HG03045 (cell line): ENCODE measurements around the gene LIM2.
A peak's percentile ranks its signal among the peaks of the same experiment; 100 is the strongest.
"Not testable (repeated sequence)": the region's sequence is repeated elsewhere in the genome, so short reads cannot be mapped to it uniquely, and the experiment has no call there.

Experiments used
- ATAC-seq: cut with Tn5 transposase; IDR thresholded peaks from one replicate; pipeline ENCODE4 v1.9.1; 2021; ENCODE audit warnings: mild to moderate bottlenecking, moderate library complexity; ENCODE audit not compliant: unreplicated experiment

The LIM2 gene

DNA sequence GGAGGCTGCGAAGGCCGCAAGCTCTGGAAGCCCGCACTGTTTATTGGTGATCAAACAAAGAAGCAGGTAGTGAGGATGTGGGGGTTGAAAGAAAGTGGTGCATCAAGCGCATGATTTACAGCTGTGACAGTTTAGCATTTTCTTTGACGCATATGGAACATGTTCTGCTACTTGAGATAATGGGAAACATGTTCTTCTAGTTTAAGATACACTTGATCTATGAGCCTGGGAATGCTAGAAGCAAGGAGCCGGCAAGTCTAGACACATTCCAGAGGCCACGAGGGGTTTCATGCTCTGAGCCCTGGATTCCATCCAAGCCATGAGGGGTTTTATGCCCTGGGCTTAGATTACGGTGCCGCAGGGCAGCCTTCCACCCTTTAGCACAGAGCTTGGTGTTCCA, 9.7 kb upstream of the LIM2 start:
- not testable (repeated sequence) for ATAC-seq

DNA sequence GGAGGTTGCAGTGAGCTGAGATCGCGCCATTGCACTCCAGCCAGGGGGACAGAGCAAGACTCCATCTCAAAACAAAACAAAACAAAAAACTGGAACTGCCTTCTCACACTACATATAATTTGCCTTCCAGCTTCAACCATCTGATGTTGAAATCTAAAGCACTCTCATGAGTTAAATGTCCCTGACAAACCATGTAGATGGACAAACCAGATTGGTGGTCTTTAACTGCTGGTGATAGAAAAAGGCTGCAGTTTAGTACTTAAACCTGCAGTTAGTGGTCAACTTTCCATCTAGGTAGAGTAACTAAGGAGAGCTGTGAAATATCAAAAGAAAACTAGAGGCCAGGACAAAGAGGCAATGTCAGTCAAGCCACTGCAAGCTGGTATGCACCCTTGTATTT, 8.4 kb upstream of the LIM2 start:
- ATAC-seq: no peak

DNA sequence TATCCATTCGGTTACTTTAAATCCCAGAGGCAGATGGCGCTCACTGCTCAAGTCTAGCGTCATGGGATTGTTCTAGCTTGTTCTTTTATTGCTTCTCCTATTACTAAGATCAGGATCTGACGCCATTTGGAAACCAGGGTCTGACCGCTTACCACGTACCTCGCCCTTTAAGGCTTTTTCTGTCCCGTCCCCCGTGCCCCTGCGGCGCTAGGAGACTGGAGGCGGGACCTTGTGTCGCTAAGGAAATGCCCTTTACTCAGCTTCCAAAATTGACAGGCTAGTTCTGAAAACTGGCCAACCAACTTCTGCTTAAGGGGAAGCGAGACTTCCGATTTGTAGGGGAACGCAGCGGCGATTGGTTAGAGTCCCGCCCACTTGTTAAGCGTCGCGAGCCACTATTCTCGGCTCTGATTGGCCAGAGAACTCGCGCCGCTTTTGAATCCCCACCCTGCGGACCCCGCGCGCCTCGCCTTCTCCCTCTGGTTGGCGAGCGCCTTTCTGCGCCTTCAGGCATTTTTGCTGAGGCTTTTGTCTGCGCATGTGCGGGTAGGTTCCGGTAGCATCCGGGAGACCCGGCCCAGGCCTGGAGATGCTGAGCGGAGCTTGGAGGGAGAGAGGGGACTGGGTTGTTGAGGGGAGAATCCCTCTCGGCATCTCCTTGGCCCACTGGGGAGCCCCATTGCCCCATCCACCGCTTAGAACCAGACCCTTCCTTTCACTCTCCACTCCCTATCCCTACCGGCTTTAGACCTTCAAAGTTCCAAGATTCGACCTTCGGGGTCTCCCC, 6.5 kb upstream of the LIM2 start:
- peak; percentile 84 for ATAC-seq

DNA sequence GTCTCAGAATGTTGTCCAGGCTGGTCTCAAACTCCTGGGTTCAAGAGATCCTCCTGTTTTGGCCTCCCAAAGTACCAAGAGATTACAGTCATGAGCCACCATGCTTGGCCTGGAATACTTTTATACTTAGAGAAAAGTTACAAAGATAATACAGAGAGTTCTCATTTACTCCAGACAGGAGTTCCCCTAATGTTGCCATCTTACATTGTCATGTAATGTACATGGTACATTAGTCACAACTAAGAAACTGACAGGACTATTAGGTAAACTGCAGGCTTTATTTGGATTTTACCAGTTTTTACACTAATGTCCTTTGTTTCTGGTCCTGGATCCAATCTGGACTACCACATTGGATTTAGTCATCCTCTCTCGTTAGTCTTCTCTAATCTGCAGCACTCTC, 4.9 kb upstream of the LIM2 start:
- ATAC-seq: no peak

DNA sequence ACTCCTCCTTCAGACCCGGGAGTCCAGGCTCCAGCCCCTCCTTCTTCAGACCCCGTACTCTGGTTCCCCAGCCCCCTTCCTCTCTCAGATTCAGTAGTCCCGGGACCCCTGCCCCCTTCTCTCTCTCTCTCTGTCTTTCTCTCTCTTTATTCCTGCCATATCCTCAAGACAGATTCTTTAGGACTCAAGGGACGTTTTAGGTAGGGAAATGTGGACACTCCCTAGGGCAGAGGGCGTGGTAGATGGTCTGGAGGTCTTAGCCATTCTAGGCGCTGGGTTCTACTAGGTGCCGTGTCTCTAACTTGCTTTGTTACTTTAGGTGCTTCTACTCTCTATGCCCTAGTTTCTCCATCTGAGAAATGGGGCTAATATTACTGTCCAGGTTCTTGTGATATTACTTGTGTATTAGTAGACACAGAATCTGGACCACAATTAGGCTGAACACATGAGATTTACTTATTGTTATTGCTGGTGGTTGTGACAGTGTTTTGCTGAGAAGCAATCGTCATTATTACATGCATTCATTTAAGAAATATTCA, 3.4 kb upstream of the LIM2 start:
- ATAC-seq: no peak

DNA sequence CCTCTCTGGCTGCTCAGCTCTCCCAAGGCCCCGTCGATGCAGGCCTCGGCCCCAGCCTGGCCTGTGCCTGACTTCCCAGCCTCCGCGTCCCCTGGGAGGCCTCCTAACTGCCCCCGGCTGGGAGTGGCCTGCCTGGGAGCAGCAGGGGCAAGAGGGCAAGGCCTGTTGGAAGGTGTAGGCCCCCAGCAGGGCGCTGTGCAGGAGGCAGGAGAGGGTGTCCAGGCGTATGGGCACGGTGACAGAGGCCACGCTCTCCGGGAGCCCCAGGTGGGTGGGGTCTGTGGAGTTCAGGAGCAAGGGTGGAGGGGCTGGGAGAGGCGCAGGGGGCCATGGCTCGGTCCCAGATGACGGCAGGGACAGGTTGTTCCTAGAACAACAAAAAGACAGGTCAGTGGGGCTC, 1.4 kb upstream of the LIM2 start:
- ATAC-seq: no peak

DNA sequence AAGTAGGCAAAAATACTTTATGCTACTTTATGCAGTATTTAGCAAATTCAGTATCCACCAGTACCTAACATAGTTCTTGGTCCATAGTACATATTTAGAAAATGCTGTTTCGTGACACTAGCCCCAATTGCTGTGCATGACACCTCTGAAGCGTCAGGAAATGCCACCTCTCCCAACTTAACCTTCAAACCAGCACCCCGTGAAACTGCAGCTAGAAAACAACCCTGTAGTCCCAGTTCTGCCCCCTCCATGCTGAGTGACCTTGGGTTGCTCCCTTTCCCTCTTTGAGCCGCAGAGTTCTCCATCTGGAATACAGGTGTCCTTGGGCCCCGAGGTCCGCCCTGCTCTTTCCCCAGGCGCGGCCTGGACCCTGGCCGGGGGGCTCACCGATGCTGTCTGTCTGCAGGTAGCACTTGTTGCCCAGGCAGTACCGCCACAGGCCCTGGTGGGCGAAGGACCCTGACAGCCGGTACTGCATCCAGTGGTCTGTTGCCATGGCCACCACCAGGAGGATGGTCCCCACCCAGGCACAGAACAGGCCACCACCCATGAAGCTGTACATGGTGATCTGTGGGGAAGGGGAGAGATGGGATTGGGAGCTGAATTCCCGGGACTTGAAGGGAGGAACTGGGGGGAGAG, 773 bp downstream of the LIM2 start:
- ATAC-seq: no peak

DNA sequence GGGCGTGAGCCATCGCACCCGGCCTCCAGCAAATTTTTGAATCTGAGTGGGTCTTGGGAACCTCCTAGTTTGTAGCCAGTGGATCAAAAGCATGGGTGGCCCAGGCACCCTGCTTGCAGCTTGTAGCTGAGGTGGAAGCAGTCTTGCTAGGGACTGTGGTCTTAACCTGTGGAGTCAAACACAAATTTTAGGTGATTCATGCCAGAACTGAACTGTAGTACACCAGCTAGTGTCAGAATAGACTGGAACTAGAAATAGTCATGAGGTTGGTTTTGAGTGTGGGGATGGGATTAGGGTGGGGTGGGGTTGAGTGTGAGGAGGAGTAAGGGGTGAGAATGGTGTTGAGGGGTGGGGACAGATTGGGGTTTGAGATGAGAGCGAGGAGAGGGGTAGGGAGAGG, 5.8 kb downstream of the LIM2 start:
- ATAC-seq: no peak

DNA sequence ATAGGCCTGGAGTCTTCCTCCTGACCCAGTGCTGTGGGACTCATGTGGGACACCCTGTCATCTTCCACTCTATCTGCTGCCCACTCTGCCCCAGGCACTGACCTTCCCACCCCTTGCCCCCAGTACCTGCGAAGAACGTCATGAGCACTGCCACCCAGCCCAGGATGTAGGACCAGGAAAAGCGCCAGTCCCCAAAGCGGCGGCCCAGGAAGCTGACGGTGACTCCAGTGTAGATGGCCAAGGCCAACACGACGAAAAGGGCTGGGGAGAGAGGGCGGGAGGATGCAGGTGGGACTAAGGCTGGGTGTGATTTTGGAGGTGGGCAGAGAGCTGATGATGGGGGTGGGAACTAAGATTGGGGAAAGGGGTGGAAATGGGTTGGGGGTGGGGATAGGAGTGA, 7.4 kb downstream of the LIM2 start:
- ATAC-seq: no peak

DNA sequence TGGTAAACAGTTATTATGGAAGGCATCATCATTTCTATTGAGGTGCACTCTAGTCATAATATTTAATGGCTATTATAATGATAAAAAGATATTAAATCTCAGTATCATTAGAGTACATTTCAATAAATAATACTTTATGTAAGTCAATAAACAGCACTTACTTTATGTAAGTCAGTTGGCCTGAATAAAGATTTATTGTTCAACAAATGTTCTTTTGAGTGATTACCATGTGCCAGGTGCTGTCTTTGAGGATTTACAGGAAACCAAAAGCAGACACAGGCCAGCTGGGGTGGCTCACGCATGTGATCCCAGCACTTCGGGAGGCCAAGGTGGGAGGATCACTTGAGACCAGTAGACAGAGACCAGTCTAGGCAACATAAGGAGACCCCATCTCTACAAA, 10.4 kb downstream of the LIM2 start:
- no peak for ATAC-seq

DNA sequence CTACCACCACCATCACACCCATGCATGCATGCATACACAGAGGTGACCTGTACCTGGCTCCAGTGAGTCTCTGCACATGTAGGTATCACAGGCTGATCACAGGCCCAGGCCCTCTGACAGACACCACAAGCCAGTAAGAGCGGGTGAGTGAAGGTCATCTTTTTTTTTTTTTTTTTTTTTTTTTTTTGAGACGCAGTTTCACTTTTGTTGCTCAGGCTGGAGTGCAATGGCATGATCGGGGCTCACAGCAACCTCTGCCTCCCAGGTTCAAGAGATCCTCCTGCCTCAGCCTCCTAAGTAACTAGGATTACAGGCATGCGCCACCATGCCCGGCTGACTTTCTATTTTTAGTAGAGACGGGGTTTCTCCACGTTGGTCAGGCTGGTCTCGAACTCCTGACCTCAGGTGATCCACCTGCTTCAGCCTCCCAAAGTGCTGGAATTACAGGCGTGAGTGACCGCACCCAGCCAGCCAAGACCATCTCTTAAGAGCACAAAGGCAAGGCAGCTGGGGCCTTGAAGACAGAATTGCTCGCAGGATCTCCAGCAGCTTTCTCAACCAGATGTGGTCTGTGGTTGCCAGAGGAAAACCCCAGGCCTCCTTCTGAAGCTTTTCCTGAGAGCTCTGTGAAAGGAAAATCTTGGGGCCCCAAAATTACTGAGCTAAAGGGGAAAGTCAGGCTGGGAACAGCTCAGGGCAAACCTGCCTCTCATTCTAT, 12.1 kb downstream of the LIM2 start:
- no peak for ATAC-seq

DNA sequence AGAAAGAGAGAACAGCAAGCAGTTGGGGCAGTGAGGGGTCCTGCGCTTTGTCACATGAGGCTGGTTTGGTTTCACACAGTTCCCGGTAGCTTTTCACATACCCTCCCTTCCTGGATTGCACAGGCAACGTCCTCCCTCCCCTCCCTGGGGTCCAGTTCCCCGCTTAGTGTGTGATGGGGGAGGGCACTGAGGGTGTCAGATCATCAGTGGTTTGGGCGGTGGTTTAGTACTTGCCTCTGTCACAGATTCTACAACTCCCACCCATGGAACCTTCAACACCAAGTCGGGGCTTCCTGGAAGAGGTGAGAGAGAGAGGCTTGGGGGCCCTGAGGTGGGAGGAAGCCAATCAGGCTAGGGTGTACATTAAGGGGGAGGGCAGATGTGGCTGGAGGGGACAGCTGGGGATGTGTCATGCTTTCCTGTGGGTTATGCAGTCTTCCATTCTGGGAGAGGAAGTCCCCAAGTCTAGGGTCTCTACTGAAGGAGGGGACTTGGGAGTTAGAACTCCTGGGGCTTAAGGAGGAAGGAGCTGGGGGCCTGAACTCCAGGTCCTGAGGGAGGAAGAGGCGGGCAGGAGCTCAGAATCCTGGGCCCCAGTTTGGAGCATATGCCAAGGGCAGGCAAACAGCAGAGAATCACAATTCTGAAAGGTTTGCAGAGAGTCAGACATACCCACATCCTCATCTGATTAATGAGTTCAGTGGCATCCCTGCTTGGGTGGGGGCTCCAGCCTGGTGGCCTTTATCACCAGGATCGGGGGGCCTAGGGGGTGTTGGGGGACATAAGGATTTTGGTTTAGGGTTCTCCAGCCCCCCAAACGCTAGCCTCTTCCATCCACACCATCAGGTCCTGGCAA, 14.9 kb downstream of the LIM2 start, which contains the start of gene NKG7:
Gene NKG7 (minus strand): TSS at position 6 of the 856 bp plus-strand sequence. CDS start 119 bp downstream, outside the sequence.
- no peak for ATAC-seq

DNA sequence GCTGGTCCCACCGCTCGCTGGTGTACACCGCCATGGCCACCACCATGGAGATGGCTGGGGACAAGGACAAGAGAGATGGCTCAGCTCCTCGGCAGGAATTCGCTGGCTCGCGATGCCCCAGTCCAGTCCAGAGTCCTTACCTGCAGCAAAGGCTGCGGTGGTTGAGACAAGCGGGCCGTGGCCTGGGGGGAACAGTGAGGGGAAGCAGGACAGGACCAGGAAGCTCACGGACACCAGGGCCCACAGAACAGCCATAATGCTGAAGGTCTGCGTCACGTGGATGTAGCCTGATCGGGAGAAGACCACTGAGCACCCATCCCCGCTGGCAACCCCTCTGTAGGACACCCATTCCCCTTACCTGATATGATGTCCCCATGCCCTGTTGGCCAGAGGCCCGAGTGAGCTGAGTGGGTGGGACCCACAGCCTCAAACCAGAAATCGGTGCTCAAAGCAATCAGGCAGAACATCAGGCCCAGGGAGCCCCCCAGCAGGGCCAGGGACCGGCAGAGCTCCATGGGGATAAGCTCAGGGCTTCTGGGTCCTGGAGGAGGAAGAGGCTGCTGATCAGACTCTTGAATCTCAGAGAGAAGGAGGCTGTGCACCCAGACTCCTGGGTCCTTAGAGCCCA, 15.6 kb downstream of the LIM2 start:
- no peak for ATAC-seq

DNA sequence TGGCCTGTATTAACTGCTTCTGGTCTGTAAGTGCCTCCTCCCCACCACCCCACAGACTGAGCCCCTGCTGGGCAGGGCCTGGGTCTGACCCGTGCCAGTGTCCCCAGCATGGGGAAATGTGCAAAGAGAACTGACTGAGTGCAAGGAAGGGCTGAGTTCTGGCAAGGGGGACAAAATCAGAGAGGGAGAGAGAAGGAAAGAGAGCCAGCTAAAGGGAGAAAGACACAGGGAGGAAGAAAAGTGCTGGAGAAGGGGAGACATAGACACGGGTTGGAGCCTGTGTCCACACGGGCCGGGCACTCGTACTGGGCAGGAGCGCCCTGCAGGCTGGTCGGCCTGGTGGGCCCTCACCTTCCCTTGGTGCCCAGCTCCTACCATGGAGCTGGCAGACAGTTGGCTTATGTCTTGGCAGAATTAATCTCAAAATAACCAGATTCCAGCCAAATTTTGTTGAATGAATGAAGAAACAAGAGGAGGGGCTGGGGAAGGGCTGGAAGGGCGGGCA, 16.5 kb downstream of the LIM2 start:
- ATAC-seq: no peak

DNA sequence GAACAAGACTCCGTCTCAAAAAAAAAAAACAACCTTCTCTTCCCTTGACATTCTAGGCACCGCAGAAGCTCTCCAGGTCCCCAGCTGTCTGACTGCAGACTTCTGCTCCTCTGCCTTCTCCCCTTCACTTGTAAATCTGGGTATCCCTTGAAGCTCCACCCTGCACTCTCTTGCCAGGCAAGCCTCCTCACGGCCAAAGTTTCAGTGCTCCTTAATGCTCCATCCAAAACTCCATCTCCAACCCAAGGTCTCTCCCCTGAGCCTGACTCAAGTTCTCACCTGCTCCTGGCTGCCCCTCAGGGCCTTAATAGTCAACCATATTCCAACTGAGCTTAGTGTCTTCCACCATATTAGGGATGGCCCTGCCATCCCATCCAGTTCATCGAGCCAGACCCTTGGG, 17.5 kb downstream of the LIM2 start:
- ATAC-seq: no peak

DNA sequence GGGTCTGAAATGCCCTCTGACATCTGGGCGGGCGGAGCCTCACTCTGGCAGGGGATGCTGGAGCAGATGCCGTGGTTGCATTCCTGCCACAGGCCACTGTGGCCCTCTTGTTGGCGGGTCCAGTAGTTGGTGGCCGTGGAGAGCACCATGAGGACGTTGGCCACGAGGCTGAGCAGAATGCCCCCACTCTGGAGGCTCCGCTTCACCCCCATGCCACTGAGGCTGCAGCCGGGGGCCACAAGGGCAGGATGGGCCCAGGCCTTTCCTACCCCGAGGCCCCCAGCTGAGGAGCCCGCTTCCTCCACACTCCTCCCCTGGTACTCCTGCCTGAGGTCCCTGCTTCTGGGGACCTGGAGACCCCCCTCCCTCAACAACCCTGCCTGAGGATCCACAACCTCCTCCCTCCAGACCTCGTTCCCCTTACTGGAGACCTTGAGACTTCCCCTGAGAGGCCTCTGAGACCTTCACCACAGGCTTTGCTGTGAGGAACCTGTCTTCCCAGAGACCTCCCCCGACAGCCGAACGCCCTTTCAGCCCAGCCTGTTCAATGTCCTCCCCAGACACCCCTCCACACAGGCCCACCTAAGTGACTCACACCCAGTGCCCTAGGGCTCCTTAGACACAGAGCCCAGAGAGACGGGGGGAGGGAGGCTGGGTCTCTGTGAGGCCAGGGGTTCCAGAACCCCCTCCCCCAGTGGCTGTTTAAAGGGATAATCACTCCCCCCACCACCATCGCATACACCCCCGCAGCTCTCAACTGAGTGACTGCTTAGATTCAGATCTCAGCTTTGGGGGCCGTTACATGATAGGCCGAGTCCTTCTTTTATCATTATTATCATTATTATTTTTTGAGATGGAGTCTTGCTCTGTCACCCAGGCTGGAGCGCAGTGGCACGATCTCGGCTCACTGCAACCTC, 19.1 kb downstream of the LIM2 start, which contains the start of gene CLDND2:
Gene CLDND2 (minus strand): TSS at position 638 of the 917 bp plus-strand sequence. CDS start 426 bp downstream, at position 212.
- ATAC-seq: no peak

DNA sequence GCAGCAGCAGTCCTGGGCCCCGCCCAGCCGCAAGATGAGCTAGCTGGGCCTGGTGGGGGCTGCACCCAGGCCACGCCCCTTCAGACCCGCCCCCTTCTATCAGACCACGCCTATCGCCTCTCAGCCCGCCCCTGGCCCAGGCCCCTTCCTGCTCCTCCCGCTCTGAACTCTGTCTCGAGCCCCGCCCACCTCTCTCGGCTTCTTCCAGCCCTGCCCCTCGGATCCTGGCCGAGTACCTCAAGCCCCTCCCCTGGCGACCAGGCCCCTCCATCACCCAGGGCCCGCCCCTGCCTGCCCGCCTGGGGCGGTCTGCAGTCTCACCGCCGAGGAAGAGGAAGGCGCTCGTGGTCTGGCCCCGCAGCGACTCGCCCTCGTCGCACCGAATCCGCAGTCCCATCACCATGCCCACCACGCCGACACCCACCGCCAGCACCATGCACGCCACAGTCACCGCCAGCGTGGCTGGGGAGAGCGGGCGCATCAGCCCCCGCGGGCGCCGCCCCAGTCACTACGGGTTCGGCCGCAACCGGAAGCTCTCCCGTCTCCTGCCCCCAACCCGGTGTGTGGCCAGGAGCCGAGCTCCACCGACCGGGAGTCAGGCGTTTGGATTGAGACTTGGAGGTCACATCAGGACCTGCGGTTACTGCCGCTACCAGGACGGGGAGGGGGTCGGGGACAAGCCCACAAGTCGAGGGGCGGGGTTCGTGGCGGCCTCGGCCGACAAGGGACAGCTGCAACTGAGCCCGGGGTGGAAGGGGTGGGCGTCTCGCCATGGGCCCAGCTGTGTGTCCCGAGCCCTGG, 20.0 kb downstream of the LIM2 start:
- peak; percentile 78 for ATAC-seq

DNA sequence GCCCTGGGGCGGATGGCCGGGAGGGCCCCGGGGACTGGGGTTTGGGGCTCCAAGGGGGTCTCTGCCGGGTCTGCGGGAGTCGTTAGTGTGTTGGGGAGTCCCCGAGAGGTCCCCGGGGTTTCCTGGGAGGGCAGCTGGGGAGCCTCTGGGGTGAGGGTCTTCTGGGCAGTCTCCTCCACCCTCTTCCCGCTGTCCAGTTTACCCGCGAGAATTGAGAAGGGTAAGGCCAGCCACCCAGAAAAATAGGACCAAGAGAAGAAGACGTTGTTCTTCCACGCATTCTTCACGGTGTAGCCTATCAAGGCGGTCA, 20.6 kb downstream of the LIM2 start:
- peak; percentile 5 for ATAC-seq
